Measurements from ENCODE around the gene INHBC.

DNA sequence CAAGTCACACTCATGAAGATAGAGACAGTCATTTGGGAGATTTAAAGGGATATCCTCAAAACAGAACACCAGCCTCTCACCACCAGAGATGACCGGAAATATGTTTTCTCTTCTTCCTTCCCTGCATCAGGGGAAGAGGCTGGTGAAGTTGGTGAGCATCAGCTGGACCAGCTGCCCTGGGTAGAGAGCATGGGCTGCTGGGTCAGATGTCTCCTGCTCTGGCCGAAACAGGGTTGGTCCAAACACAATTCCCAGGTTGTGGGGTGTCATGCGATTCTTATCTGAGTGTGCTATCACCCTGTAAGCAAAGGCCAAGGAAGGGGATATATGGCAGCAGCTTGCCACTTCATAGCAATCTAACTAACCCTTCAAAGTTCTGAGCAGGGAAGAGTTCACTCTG lies 37.8 kb downstream of the INHBC start:
- TF ChIP-seq POLR2A (IDR thresholded peaks at IDR 0.05) (no peak), POLR2AphosphoS5 (IDR thresholded peaks at IDR 0.05) (no peak)

All from spleen (tissue), 3 donors.